Stimulated activated CD8-positive, alpha-beta memory T cell treated with anti-CD3 and anti-CD28 coated beads, Interleukin-15, amount 100 ng/mL, for 48 hours (primary cell): ENCODE measurements around the gene ANKRD27.
"Not testable (repeated sequence)": the region's sequence is repeated elsewhere in the genome, so short reads cannot be mapped to it uniquely, and the experiment has no call there.

Experiments used
- DNase-seq, 2 donors: peaks; one replicate each; pipeline ENCODE4 v3.0.0-alpha.2; 2020; ENCODE audit warnings: low read depth in 2 of 2

Gene ANKRD27

GRCh38 chr19:32688311-32688710 is 13.3 kb upstream of the ANKRD27 start:
- DNase-seq, result no peak

GRCh38 chr19:32687681-32688080 is 12.7 kb upstream of the ANKRD27 start:
- DNase-seq, result no peak

- no peak for DNase-seq
Observed at GRCh38 chr19:32686847-32687475, 12.0 kb upstream of the ANKRD27 start.

- DNase-seq, result no peak
Observed at GRCh38 chr19:32682317-32682716, 7.3 kb upstream of the ANKRD27 start.

GRCh38 chr19:32680986-32681385 is 6.0 kb upstream of the ANKRD27 start:
- no peak for DNase-seq

- no peak for DNase-seq
Observed at GRCh38 chr19:32677657-32678056, 2.7 kb upstream of the ANKRD27 start.

- DNase-seq, result no peak
Observed at GRCh38 chr19:32676895-32677359, 1.9 kb upstream of the ANKRD27 start.

GRCh38 chr19:32676186-32676894 is 1.4 kb upstream of the ANKRD27 start:
- no peak for DNase-seq

- DNase-seq, result peak in 1 of 2 donors; percentile 57
Observed at GRCh38 chr19:32675720-32676185, 773 bp upstream of the ANKRD27 start, which contains the start of gene RGS9BP. RGS9BP (plus strand) TSS chr19:32675848; CDS start chr19:32676264, 416 bp downstream.

- no peak for DNase-seq
Observed at GRCh38 chr19:32674153-32674930, 638 bp downstream of the ANKRD27 start.

GRCh38 chr19:32673573-32673972 is 1.4 kb downstream of the ANKRD27 start:
- no peak for DNase-seq

GRCh38 chr19:32672841-32673240 is 2.1 kb downstream of the ANKRD27 start:
- no peak for DNase-seq

GRCh38 chr19:32671883-32672593 is 2.9 kb downstream of the ANKRD27 start:
- no peak for DNase-seq

- DNase-seq, result no peak
Observed at GRCh38 chr19:32669310-32669709, 5.7 kb downstream of the ANKRD27 start.

GRCh38 chr19:32666084-32666483 is 8.9 kb downstream of the ANKRD27 start:
- DNase-seq, result no peak

GRCh38 chr19:32662186-32662585 is 12.8 kb downstream of the ANKRD27 start:
- DNase-seq, result no peak

GRCh38 chr19:32661318-32661717 is 13.7 kb downstream of the ANKRD27 start:
- DNase-seq, result no peak

- DNase-seq, result no peak
Observed at GRCh38 chr19:32658527-32658926, 16.5 kb downstream of the ANKRD27 start.

- DNase-seq, result no peak
Observed at GRCh38 chr19:32658075-32658474, 16.9 kb downstream of the ANKRD27 start.

GRCh38 chr19:32656379-32656778 is 18.6 kb downstream of the ANKRD27 start:
- not testable (repeated sequence) for DNase-seq

GRCh38 chr19:32653599-32653915 is 21.4 kb downstream of the ANKRD27 start:
- no peak for DNase-seq
